Panc1 (cell line): ENCODE data around the gene DFFB. TPM values are rescaled to one million over a fixed set of nuclear protein-coding genes. Genes with fewer than 3 reads are reported as not detected.
A peak's percentile ranks its signal among the peaks of the same experiment; 100 is the strongest.

Experiments
- ATAC-seq: fragments of 200-7000 bp; cut with Tn5 transposase; 2 replicates; pipeline ENCODE4 v1.9.1; 2020; ENCODE audit warnings: mild to moderate bottlenecking, moderate library complexity
- BruUV-seq: library from RNA; stranded (reverse); fragments of 400-500 nt; replicated peaks from 2 replicates; lab custom pipeline; 2021; lab: Mats Ljungman, UMichigan
- CTCF ChIA-PET: fragments of 300-600 bp; sonication (Branson Sonifier 250); formaldehyde crosslinking; loops from one replicate; lab custom pipeline; 2022; ENCODE audit warnings: antibody characterized with exemption; lab: Charles Lee
- POLR2A ChIA-PET: fragments of 300-600 bp; sonication (Branson Sonifier 250); formaldehyde crosslinking; loops from one replicate; lab custom pipeline; 2022; ENCODE audit warnings: antibody characterized with exemption; lab: Charles Lee
- DNase-seq: peaks from one replicate; pipeline ENCODE4 v3.0.0-alpha.2; 2010; ENCODE audit warnings: low read depth, low spot score
- H3K27ac ChIP-seq: 2 replicates; pipeline ENCODE4 v1.5.1; 2011; ENCODE audit warnings: mild to moderate bottlenecking, low read length, inconsistent platforms
- H3K27me3 ChIP-seq: fragments of 200-500 bp; sonication (Bioruptor generic); 2 replicates; pipeline ENCODE4 v1.6.0; 2014; ENCODE audit warnings: low read length, inconsistent platforms; ENCODE audit not compliant: control insufficient read depth, insufficient read depth
- H3K36me3 ChIP-seq: fragments of 200-500 bp; sonication (Bioruptor generic); 2 replicates; pipeline ENCODE4 v1.5.1; 2014; ENCODE audit warnings: inconsistent platforms, mild to moderate bottlenecking, low read length, moderate library complexity; ENCODE audit not compliant: control insufficient read depth, insufficient read depth
- H3K4me1 ChIP-seq: 2 replicates; pipeline ENCODE4 v1.5.1; 2011; ENCODE audit warnings: inconsistent platforms, mild to moderate bottlenecking, low read length, moderate library complexity; ENCODE audit not compliant: control insufficient read depth, insufficient read depth
- H3K4me3 ChIP-seq, 2 experiments: 2 replicates each; pipeline ENCODE4 v1.5.1; 2011 to 2012; ENCODE audit warnings: low read depth in 2 of 2, low read length in 2 of 2, mild to moderate bottlenecking in 2 of 2, inconsistent platforms in 1 of 2, moderate library complexity in 1 of 2
- H3K9me3 ChIP-seq: fragments of 200-500 bp; sonication (Bioruptor generic); 2 replicates; pipeline ENCODE4 v1.5.1; 2014; ENCODE audit warnings: low read depth, mild to moderate bottlenecking, inconsistent platforms, low read length, moderate library complexity; ENCODE audit not compliant: control insufficient read depth, insufficient read depth
- CTCF ChIP-seq: fragments of 450-650 bp; IDR thresholded peaks from 2 replicates; pipeline ENCODE4 v1.5.1; 2017; ENCODE audit warnings: mild to moderate bottlenecking
- POLR2AphosphoS5 ChIP-seq: IDR thresholded peaks from 2 replicates; pipeline ENCODE4 v1.6.1; 2012; ENCODE audit warnings: mild to moderate bottlenecking, low read depth, low read length, moderate library complexity
- REST ChIP-seq, 2 experiments: IDR thresholded peaks; 2 replicates each; pipeline ENCODE4 v1.6.1; 2011 to 2012; ENCODE audit warnings: low read depth in 2 of 2, control low read depth in 1 of 2, low read length in 1 of 2, mild to moderate bottlenecking in 1 of 2, moderate library complexity in 1 of 2; ENCODE audit not compliant: insufficient read depth in 1 of 2
- SIN3A ChIP-seq: IDR thresholded peaks from 2 replicates; pipeline ENCODE4 v1.6.1; 2012; ENCODE audit warnings: low read depth, mild to moderate bottlenecking, low read length, moderate library complexity, borderline replicate concordance; ENCODE audit not compliant: insufficient read depth
- TCF7L2 ChIP-seq: IDR thresholded peaks from 2 replicates; pipeline ENCODE4 v1.6.1; 2011; ENCODE audit warnings: mild to moderate bottlenecking, low read depth, low read length, inconsistent platforms
- in situ Hi-C: cut with HindIII; loops from 2 replicates; pipeline ENCODE4 v1.10.0; 2016; ENCODE audit warnings: low sequenced_read_pairs, low pct_unique_long_range_greater_than_20kb
- intact Hi-C: fragments of 100-400 bp; cut with micrococcal nuclease; formaldehyde crosslinking; loops from one replicate; pipeline ENCODE4 v1.10.0; 2022; ENCODE audit not compliant: unreplicated experiment
- total RNA-seq: library from RNA; stranded (reverse); gene quantifications from one replicate; pipeline ENCODE4 v1.2.1, GENCODE V29; 2021; ENCODE audit not compliant: unreplicated experiment

The DFFB gene
- total RNA-seq, 1 experiment from 2014 or later: 3.0 TPM

- Histone ChIP-seq H3K9me3 (no peaks in the 10 kb centered on the region), H3K4me1 (no peaks in the 10 kb centered on the region), H3K36me3 (no peaks in the 10 kb centered on the region), H3K27ac (no peak overlapping the region), H3K4me3 (no peak overlapping the region), H3K27me3 (no peaks in the 10 kb centered on the region)
- POLR2A ChIA-PET: no interaction called here
- in situ Hi-C loops (no loop called here), intact Hi-C loops (no loop called here)
- ATAC-seq (peak; percentile 10; the same call in 1 of the 2 replicates), DNase-seq (no peak)
- no TSS peak for BruUV-seq
- CTCF ChIA-PET: no interaction called here
- TF ChIP-seq POLR2AphosphoS5 (no peak), REST (IDR thresholded peaks at IDR 0.05; ENCODE audit: insufficient read depth in 1 of 2, low read depth in 2 of 2, low read length in 1 of 2) (no peak), SIN3A (no peak), TCF7L2 (no peak), CTCF (no peak)
Observed at GRCh38 chr1:3817821-3818597, 39.3 kb upstream of the DFFB start.

GRCh38 chr1:3819771-3820200 lies 37.5 kb upstream of the DFFB start:
- no peak for DNase-seq
- BruUV-seq: no TSS peak
- CTCF ChIA-PET: no interaction called here

More at GRCh38 chr1:3819771-3820200, 37.5 kb upstream of the DFFB start:
- in situ Hi-C loops (no loop called here), intact Hi-C loops (no loop called here)
- POLR2A ChIA-PET: no interaction called here
- Histone ChIP-seq H3K36me3 (no peaks in the 10 kb centered on the region), H3K9me3 (no peaks in the 10 kb centered on the region), H3K27ac (no peak overlapping the region), H3K4me3 (no peak overlapping the region), H3K27me3 (no peaks in the 10 kb centered on the region), H3K4me1 (no peaks in the 10 kb centered on the region)
- no peak for ATAC-seq
- TF ChIP-seq SIN3A (no peak), POLR2AphosphoS5 (no peak), REST (IDR thresholded peaks at IDR 0.05; ENCODE audit: insufficient read depth in 1 of 2, low read depth in 2 of 2, low read length in 1 of 2) (no peak), TCF7L2 (no peak), CTCF (no peak)
